Gastrocnemius medialis (tissue), 4 donors: ENCODE results near the gene TMEM163. TPM values are rescaled to one million over a fixed set of nuclear protein-coding genes. Genes with fewer than 3 reads are reported as not detected.

ENCODE experiments used
- ATAC-seq, 2 donors: fragments of 150-250 bp; one replicate each; pipeline ENCODE4 v1.9.1; 2016
- DNase-seq, 2 donors: peaks; one replicate each; pipeline ENCODE4 v3.0.0-alpha.2; 2019
- H3K27ac ChIP-seq, 4 donors: fragments of 200-600 bp; sonication (generic); 1 replicate in 1 of 4; 2 replicates in 3 of 4; pipeline ENCODE4 v1.5.1; 2016 to 2018; ENCODE audit warnings: mild to moderate bottlenecking in 2 of 4, moderate library complexity in 1 of 4
- H3K27me3 ChIP-seq, 3 donors: fragments of 200-600 bp; sonication (generic) in 2 of 3; 1 replicate in 1 of 3; 2 replicates in 2 of 3; pipeline versions ENCODE4 v1.5.1 to v1.6.0; 2016 to 2019; ENCODE audit warnings: mild to moderate bottlenecking in 1 of 3, moderate library complexity in 1 of 3
- H3K36me3 ChIP-seq, 2 donors: fragments of 200-600 bp; sonication (generic) in 1 of 2; one replicate each; pipeline ENCODE4 v1.5.1; 2017 to 2018
- H3K4me1 ChIP-seq, 2 donors: fragments of 200-600 bp; sonication (generic) in 1 of 2; one replicate each; pipeline ENCODE4 v1.5.1; 2016 to 2017; ENCODE audit warnings: mild to moderate bottlenecking in 2 of 2
- H3K4me3 ChIP-seq, 4 donors: fragments of 200-600 bp; sonication (generic) in 3 of 4; 1 replicate in 1 of 4; 2 replicates in 3 of 4; pipeline ENCODE4 v1.5.1; 2016 to 2019; ENCODE audit warnings: mild to moderate bottlenecking in 2 of 4
- H3K9me3 ChIP-seq, 3 donors: fragments of 200-600 bp; sonication (generic) in 2 of 3; 1 replicate in 1 of 3; 2 replicates in 2 of 3; pipeline ENCODE4 v1.5.1; 2016 to 2019
- POLR2A ChIP-seq, 2 donors: fragments of 450-650 bp; IDR thresholded peaks; one replicate each; pipeline ENCODE4 v1.6.1; 2017; ENCODE audit warnings: antibody characterized with exemption in 2 of 2, mild to moderate bottlenecking in 2 of 2, moderate library complexity in 2 of 2
- in situ Hi-C, 4 donors: fragments of 200-750 bp; cut with MboI; loops; one replicate each; pipeline versions ENCODE4 v1.15.0 to v1.8.0; 2017; ENCODE audit warnings: low sequenced_read_pairs in 4 of 4
- intact Hi-C: fragments of 100-400 bp; cut with DNase I; formaldehyde crosslinking; loops from one replicate; pipeline ENCODE4 v1.15.1; 2023; ENCODE audit warnings: low total_unique reads
- total RNA-seq, 4 donors: library from RNA; depleted of rRNA; stranded (reverse); fragments of >200 nt; gene quantifications; one replicate each; pipeline versions ENCODE4 v1.1.0 to v1.2.3, GENCODE V29; 2016
- TF ChIP-seq, protein P1 (sequence below), 5 experiments: fragments of 450-650 bp in 3 of 5; fragments of 200-600 bp in 2 of 5; sonication (generic) in 2 of 5; IDR thresholded peaks in 4 of 5; conservative IDR thresholded peaks in 1 of 5; 1 replicate in 4 of 5; 2 replicates in 1 of 5; pipeline ENCODE4 v1.5.1; 2016 to 2019; ENCODE audit warnings: antibody characterized with exemption in 5 of 5, mild to moderate bottlenecking in 3 of 5, moderate library complexity in 3 of 5

TMEM163 gene
- total RNA-seq, 4 donors from 2014 or later = not detected

DNA sequence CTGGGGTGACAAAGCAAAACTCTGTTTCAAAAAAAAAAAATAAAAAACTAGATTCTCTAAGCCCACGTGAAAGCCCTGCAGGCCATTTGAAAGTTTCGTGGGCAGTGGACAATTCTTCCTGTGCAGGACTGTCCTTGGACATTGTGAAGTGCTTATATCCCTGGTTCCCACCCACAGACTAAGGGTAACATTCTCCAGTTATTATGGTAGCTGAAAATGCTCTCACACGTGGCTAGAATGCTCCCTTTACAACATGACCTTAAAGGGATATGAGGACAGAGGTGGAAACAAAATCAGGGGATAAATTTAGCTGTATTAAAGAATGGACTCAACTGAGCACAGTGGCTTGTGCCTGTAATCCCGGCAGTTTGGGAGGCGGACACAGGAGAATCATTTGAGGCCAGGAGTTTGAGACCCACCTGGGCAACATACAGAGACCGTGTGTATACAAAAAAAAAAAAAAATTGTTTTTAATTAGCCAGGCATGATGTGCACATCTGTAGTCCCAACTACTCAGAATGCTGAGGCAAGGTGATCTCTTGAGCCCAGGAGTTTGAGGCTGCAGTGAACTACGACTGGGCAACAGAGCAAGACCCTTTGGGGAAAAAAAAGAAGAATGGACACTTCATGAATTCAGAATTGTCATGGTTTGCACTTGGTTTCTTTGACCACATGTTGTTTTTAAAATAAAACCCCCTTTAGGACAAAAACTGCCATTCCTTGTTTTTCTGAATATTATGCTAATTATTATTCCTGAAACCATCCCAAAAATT, 297.1 kb downstream of the TMEM163 start:
- no peak overlapping the region for H3K4me3 ChIP-seq
- H3K27me3 ChIP-seq = no peaks in the 10 kb centered on the region
- peak overlapping the region in 2 of 4 donors; percentile 59 to 66 for H3K27ac ChIP-seq
- ATAC-seq (peak; percentile 53 to 71), DNase-seq (no peak)
- H3K9me3 ChIP-seq = no peaks in the 10 kb centered on the region
- TF ChIP-seq, protein P1, sequence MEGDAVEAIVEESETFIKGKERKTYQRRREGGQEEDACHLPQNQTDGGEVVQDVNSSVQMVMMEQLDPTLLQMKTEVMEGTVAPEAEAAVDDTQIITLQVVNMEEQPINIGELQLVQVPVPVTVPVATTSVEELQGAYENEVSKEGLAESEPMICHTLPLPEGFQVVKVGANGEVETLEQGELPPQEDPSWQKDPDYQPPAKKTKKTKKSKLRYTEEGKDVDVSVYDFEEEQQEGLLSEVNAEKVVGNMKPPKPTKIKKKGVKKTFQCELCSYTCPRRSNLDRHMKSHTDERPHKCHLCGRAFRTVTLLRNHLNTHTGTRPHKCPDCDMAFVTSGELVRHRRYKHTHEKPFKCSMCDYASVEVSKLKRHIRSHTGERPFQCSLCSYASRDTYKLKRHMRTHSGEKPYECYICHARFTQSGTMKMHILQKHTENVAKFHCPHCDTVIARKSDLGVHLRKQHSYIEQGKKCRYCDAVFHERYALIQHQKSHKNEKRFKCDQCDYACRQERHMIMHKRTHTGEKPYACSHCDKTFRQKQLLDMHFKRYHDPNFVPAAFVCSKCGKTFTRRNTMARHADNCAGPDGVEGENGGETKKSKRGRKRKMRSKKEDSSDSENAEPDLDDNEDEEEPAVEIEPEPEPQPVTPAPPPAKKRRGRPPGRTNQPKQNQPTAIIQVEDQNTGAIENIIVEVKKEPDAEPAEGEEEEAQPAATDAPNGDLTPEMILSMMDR (IDR thresholded peaks at IDR 0.05 in 4 of 5, conservative IDR thresholded peaks at IDR 0.05 in 1 of 5) = no peak
- no peak for TF ChIP-seq POLR2A (IDR thresholded peaks at IDR 0.05)
- intact Hi-C loops (no loop called here), in situ Hi-C loops (loop anchor here in 1 of 4 donors (25.0 kb wide), 2 partner anchors 184 to 559 kb away; no protein-coding TSS in a partner anchor)
- peaks cover 0 to 3% of the 10 kb centered on the region in 2 donors for H3K36me3 ChIP-seq
- H3K4me1 ChIP-seq = peaks cover 16 to 19% of the 10 kb centered on the region in 2 donors

DNA sequence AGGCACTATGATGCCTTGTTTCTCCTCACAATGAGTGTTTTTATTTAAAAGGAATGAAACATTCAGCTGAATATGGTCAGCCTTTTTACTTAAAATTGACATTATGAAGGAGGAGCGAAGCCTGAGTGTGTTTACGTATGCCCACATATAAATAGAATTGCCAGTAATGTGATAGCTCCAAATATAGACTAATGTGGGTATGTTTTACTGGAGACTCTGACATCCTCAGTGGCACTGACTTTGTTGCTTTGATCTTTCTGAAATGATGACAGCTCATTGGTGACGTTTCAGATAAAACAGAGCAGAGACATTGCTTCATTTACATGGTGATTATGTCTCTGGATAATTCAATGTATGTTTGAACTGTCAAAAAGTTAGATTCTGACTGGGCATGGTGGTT, 297.9 kb downstream of the TMEM163 start:
- intact Hi-C loops = no loop called here
- H3K9me3 ChIP-seq = no peaks in the 10 kb centered on the region
- no peak overlapping the region for H3K4me3 ChIP-seq
- peak overlapping the region; percentile 8 to 67 (median 62) for H3K27ac ChIP-seq
- peaks cover 0 to 3% of the 10 kb centered on the region in 2 donors for H3K36me3 ChIP-seq
- TF ChIP-seq, protein P1 (IDR thresholded peaks at IDR 0.05 in 4 of 5, conservative IDR thresholded peaks at IDR 0.05 in 1 of 5) = no peak
- no peak for TF ChIP-seq POLR2A (IDR thresholded peaks at IDR 0.05)
- DNase-seq (no peak), ATAC-seq (peak; percentile 74 to 83)
- H3K4me1 ChIP-seq = peaks cover 16 to 19% of the 10 kb centered on the region in 2 donors
- no peaks in the 10 kb centered on the region for H3K27me3 ChIP-seq
- in situ Hi-C loops = loop anchor here in 1 of 4 donors (25.0 kb wide), 2 partner anchors 184 to 559 kb away; no protein-coding TSS in a partner anchor

DNA sequence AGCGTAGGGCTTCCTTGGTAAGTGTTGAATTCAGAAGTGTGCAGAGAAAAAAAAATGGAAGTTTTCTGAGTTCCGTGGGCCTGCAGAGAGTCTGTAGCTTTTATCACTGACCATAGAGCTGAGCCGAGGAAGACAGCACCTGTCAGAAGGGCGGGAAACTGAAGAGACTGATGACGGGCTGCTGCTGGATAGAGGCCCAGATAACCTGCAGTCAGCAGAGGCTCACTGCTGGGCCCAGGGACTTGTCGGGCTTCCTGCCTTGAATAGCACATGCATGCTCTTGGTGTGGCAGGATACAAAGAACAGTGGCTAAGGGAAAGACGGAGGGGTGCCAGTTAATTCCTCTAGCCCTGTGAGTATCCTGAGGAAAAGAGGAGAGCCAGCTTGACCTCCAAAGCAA, 298.5 kb downstream of the TMEM163 start:
- TF ChIP-seq, protein P1 (IDR thresholded peaks at IDR 0.05 in 4 of 5, conservative IDR thresholded peaks at IDR 0.05 in 1 of 5) = no peak
- no peak for TF ChIP-seq POLR2A (IDR thresholded peaks at IDR 0.05)
- H3K4me1 ChIP-seq = peaks cover 16 to 19% of the 10 kb centered on the region in 2 donors
- ATAC-seq = peak; percentile 39 to 49
- no peaks in the 10 kb centered on the region for H3K9me3 ChIP-seq
- peak overlapping the region; percentile 8 to 67 (median 62) for H3K27ac ChIP-seq
- in situ Hi-C loops (loop anchor here in 1 of 4 donors (25.0 kb wide), 2 partner anchors 183 to 558 kb away; no protein-coding TSS in a partner anchor), intact Hi-C loops (no loop called here)
- no peak for DNase-seq
- H3K36me3 ChIP-seq = peaks cover 0 to 3% of the 10 kb centered on the region in 2 donors
- H3K4me3 ChIP-seq = no peak overlapping the region
- no peaks in the 10 kb centered on the region for H3K27me3 ChIP-seq

DNA sequence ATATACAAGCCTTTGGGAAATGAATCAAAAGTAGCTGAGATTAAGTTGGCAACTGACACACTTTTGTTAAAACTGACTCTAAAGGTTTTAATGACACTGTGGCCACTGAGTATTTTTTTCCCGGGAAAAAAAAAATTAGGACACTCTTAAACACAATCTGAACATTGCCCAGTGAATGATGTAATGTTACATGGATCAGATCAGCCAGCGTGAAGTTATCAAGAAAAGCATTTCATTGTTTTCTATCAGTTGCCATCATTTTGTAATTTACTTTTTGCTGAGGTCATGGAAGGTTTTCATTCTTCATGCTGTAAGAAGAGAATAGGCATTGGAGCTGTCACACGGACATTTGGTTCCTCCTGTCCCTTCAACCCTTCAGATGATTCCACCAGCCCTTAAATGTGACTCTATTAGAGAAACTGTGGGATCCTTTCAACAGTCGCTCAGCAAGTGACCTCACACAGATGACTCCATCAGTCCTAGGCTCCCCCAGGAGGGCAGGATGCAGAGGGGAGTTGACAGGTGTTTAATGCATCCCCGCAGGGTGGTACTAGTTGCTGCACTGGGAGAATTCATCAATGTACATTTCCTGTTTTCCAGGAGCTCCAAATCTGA, 300.7 kb downstream of the TMEM163 start:
- intact Hi-C loops = no loop called here
- H3K4me3 ChIP-seq = no peak overlapping the region
- TF ChIP-seq, protein P1 (IDR thresholded peaks at IDR 0.05 in 4 of 5, conservative IDR thresholded peaks at IDR 0.05 in 1 of 5) = no peak
- TF ChIP-seq POLR2A (IDR thresholded peaks at IDR 0.05) = no peak
- DNase-seq = no peak
- no peak overlapping the region for H3K27ac ChIP-seq
- peaks cover 16 to 19% of the 10 kb centered on the region in 2 donors for H3K4me1 ChIP-seq
- no peak for ATAC-seq
- in situ Hi-C loops = loop anchor here in 2 of 4 donors (10.0 to 25.0 kb wide), 3 partner anchors 181 to 556 kb away; no protein-coding TSS in a partner anchor
- H3K36me3 ChIP-seq = no peaks in the 10 kb centered on the region
- no peaks in the 10 kb centered on the region for H3K9me3 ChIP-seq
- no peaks in the 10 kb centered on the region for H3K27me3 ChIP-seq
